ENCODE results near the gene UXT. TPM values are rescaled to one million over a fixed set of nuclear protein-coding genes. Genes with fewer than 3 reads are reported as not detected.

The UXT gene
- total RNA-seq (2021) (68.6 to 80.5 TPM (median 79.9 TPM) in 3 replicates), Bru-seq, nascent RNA (percentile 84 among the genes with signal in this experiment)
- long read RNA-seq, experiment 1, transcript UXT-201 (7 exons, 574 nt), result major isoform, 34 of 47 reads
- long read RNA-seq, experiment 1, transcript UXT-202 (6 exons, 701 nt), result minor isoform, 7 of 47 reads
- long read RNA-seq, experiment 1, partial matches to known transcripts, result 3 of 47 reads
- long read RNA-seq, experiment 1, other reads (novel, unspliced or antisense), result 3 of 47 reads
- long read RNA-seq, experiment 2, transcript UXT-201 (7 exons, 574 nt), result minor isoform, 22 of 102 reads
- long read RNA-seq, experiment 2, transcript UXT-202 (6 exons, 701 nt), result major isoform, 56 of 102 reads
- long read RNA-seq, experiment 2, partial matches to known transcripts, result 6 of 102 reads
- long read RNA-seq, experiment 2, other reads (novel, unspliced or antisense), result 14 of 102 reads
- long read RNA-seq, experiment 3, partial matches to known transcripts, result 1 of 5 reads
- long read RNA-seq, experiment 3, other reads (novel, unspliced or antisense), result 2 of 5 reads

- Mint-ChIP-seq H3K36me3 (peaks cover 21% of the 10 kb centered on the region), H3K9me3 (peaks cover 3% of the 10 kb centered on the region; the same call in 1 of the 2 replicates), H3K27me3 (ENCODE audit: low read depth) (peaks cover 18% of the 10 kb centered on the region), H3K27ac (peak within 1 kb of the TSS; percentile 98), H3K4me3 (peak within 1 kb of the TSS; percentile 85), H3K4me1 (no peaks in the 10 kb centered on the region)
- ATAC-seq (peak; percentile 95), DNase-seq (ENCODE audit: low spot score) (peak; percentile 91)
- POLR2A ChIA-PET, result no interaction called here
- CTCF ChIA-PET, result no interaction called here
- TF ChIP-seq ZMAT4 (CRISPR knock-in tag; IDR thresholded peaks at IDR 0.05) (no peak), GABPB1 (CRISPR knock-in tag; IDR thresholded peaks at IDR 0.05) (peak; percentile 77), TEAD1 (CRISPR knock-in tag; IDR thresholded peaks at IDR 0.05) (no peak), MYBL2 (CRISPR knock-in tag; IDR thresholded peaks at IDR 0.05) (0 out of 2 replicates have a peak, but pooled peaks have one; percentile 39), ZNF263 (CRISPR knock-in tag; IDR thresholded peaks at IDR 0.05; ENCODE audit: low read depth) (no peak), USF1 (CRISPR knock-in tag; IDR thresholded peaks at IDR 0.05) (no peak), SOX15 (CRISPR knock-in tag; IDR thresholded peaks at IDR 0.05) (no peak), CREM (CRISPR knock-in tag; IDR thresholded peaks at IDR 0.05) (peak; percentile 92), ELF4 (CRISPR knock-in tag; IDR thresholded peaks at IDR 0.05; ENCODE audit: low read depth) (no peak), ZBTB43 (CRISPR knock-in tag; IDR thresholded peaks at IDR 0.05) (no peak), FOXP1 (CRISPR knock-in tag; IDR thresholded peaks at IDR 0.05; ENCODE audit: borderline replicate concordance) (0 out of 2 replicates have a peak, but pooled peaks have one; percentile 42), TP53 (CRISPR knock-in tag; IDR thresholded peaks at IDR 0.05) (no peak), AR (CRISPR knock-in tag; IDR thresholded peaks at IDR 0.05) (no peak), EMX1 (CRISPR knock-in tag; IDR thresholded peaks at IDR 0.05) (no peak), E2F1 (CRISPR knock-in tag; IDR thresholded peaks at IDR 0.05) (no peak), ZNF416 (CRISPR knock-in tag; IDR thresholded peaks at IDR 0.05) (no peak), ZNF317 (CRISPR knock-in tag; IDR thresholded peaks at IDR 0.05; ENCODE audit: borderline replicate concordance, low read depth) (no peak), NFE2L1 (CRISPR knock-in tag; IDR thresholded peaks at IDR 0.05) (no peak), SP1 (CRISPR knock-in tag; conservative IDR thresholded peaks at IDR 0.05) (peak; percentile 84), ERG (CRISPR knock-in tag; IDR thresholded peaks at IDR 0.05) (no peak), KAT7 (CRISPR knock-in tag; IDR thresholded peaks at IDR 0.05; ENCODE audit: borderline replicate concordance) (no peak), ATF2 (CRISPR knock-in tag; IDR thresholded peaks at IDR 0.05; ENCODE audit: borderline replicate concordance, low read depth) (no peak), GTF2I (CRISPR knock-in tag; conservative IDR thresholded peaks at IDR 0.05) (no peak), NFYB (CRISPR knock-in tag; conservative IDR thresholded peaks at IDR 0.05; ENCODE audit: low read depth) (peak; percentile 52; the same call in 1 of the 2 replicates), CBFB (CRISPR knock-in tag; IDR thresholded peaks at IDR 0.05; ENCODE audit: low read depth) (no peak), ZNF396 (CRISPR knock-in tag; IDR thresholded peaks at IDR 0.05; ENCODE audit: borderline replicate concordance) (no peak), SMAD4 (CRISPR knock-in tag; IDR thresholded peaks at IDR 0.05) (no peak), MAX (CRISPR knock-in tag; IDR thresholded peaks at IDR 0.05) (peak; percentile 86)
These were observed at the start of gene UXT for GRCh38 chrX:47658684-47659420. TSS of gene UXT (minus strand) at chrX:47659180. CDS start at chrX:47658927, 253 bp downstream.

Measured in WTC11 (cell line).